ENCODE results near the gene ZC3H6.
"Not testable (repeated sequence)": the region's sequence is repeated elsewhere in the genome, so short reads cannot be mapped to it uniquely, and the experiment has no call there.

ZC3H6 gene

GRCh38 chr2:112339986-112340385 lies 64.6 kb downstream of the ZC3H6 start:
- no peak for DNase-seq

- DNase-seq, result no peak
Measured at GRCh38 chr2:112340475-112341267, 65.3 kb downstream of the ZC3H6 start.

- DNase-seq, result no peak
Measured at GRCh38 chr2:112342067-112342550, 66.7 kb downstream of the ZC3H6 start.

GRCh38 chr2:112343827-112344585 lies 68.6 kb downstream of the ZC3H6 start:
- peak in 1 of 2 donors; percentile 5 for DNase-seq

DNA sequence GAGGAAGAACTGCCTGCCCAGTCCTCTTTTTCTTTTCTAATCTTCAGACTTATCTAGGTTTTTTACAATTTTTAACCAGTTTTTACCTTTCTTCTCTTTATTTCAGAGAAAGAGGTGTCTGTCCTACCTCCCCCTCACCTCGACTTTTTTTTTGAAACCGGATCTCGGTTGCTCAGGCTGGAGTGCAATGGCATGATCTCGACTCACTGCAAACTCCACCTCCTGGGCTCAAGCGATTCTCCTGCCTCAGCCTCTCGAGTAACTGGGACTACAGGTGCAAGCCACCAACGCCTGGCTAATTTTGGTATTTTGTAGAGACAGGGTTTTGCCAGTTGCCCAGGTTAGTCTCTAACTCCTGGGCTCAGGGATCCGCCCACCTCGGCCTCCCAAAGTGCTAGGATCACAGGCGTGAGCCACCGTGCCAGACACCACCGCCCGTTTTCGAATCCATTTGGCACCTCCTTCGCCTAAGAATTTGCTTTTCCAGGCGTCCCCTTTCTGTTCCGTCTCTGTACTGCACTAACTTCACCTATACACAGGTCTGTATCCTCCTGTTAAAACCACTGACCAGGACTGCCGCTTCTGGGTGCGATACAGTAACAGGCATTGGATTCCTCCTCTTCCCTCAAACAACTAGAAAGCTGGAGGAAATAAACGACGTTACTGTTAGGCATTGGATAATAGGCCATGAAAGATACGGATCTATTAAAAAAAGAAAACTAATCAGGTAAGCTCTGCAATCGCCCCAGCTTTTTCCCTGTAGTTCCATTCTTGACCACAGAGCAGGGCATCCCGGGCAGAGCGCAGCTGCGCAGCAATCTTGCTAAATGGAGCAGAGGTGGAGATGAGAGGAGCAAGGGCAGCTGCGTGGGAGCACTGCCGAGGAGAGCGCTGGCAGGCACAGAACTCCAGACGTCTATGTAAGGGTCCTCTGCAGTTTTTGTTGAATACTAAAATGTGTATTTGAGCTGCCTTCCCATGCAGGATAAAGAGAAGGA lies 69.9 kb downstream of the ZC3H6 start:
- DNase-seq, result no peak

- DNase-seq, result not testable (repeated sequence)
Measured at GRCh38 chr2:112352292-112352691, 76.9 kb downstream of the ZC3H6 start.

- DNase-seq, result not testable (repeated sequence)
Measured at GRCh38 chr2:112352809-112353603, 77.6 kb downstream of the ZC3H6 start.

GRCh38 chr2:112354335-112354734 lies 78.9 kb downstream of the ZC3H6 start:
- not testable (repeated sequence) for DNase-seq

DNA sequence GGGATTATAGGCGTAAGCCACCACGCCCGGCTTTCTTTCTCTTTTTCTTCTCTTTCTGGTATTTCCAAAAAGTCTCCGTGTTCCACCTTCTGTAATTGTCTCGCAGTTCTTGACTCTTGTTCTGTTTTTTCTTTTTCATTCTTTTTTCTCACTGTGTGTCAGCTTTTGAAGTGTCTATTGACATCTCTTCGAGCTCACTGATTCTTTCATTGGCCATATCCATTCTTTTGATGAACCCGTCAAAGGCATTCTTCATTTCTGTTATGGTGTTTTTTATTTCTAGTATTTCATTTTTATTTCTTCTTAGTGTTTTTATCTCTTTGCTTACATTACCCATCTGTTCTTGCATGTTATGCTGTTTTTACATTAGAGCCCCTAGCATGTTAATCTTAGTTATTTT lies 84.7 kb downstream of the ZC3H6 start:
- DNase-seq, result not testable (repeated sequence)
